ENCODE measurements around the gene NDUFB10.

DNA sequence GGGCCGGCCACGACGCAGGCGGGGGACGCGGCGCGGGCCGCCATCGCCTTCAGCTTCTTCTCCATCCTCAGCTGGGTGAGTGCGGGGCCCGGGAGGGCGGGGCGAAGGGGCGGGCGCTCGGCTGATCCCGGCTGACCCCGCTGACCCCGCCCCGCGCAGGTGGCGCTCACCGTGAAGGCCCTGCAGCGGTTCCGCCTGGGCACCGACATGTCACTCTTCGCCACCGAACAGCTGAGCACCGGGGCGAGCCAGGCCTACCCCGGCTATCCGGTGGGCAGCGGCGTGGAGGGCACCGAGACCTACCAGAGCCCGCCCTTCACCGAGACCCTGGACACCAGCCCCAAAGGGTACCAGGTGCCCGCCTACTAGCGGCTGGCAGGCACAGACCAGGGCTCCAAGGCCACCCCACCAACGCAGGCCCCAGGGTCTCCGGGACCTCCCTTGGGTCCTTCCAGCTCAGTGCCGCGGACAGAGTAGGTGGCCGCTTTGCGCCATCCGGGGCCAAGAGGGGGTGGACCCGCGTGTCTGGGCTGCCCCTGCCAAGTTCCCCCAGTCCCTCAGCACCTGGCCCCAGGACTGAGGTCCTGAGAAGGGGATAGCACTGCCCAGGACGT, 33.5 kb downstream of the NDUFB10 start:
- TF ChIP-seq, protein P1, sequence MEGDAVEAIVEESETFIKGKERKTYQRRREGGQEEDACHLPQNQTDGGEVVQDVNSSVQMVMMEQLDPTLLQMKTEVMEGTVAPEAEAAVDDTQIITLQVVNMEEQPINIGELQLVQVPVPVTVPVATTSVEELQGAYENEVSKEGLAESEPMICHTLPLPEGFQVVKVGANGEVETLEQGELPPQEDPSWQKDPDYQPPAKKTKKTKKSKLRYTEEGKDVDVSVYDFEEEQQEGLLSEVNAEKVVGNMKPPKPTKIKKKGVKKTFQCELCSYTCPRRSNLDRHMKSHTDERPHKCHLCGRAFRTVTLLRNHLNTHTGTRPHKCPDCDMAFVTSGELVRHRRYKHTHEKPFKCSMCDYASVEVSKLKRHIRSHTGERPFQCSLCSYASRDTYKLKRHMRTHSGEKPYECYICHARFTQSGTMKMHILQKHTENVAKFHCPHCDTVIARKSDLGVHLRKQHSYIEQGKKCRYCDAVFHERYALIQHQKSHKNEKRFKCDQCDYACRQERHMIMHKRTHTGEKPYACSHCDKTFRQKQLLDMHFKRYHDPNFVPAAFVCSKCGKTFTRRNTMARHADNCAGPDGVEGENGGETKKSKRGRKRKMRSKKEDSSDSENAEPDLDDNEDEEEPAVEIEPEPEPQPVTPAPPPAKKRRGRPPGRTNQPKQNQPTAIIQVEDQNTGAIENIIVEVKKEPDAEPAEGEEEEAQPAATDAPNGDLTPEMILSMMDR (IDR thresholded peaks at IDR 0.05), result no peak
- TF ChIP-seq GABPA (IDR thresholded peaks at IDR 0.05; ENCODE audit: low read depth), result no peak
